ENCODE measurements around the gene LMO7.

LMO7 gene

DNA sequence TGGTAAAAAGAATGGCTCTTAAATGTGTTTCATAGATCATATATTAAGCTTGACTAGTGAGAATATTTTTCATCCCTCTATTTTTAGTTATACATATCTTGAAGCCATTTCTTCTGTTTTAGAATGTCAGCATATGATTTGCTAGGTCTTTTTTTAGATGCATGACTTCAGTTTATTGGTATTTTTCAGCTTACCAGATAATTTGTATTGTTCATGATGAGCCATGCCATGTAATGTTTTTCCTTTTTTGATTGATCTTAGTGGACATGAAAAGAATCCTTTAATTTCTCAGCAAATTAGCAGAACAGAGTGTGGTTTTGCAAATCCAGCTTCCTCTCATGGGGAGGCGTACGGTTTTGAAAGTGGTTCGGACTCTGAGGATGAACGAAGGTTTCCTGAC, 168.5 kb downstream of the LMO7 start:
- no peak for DNase-seq

GRCh38 chr13:75806117-75806516, 170.0 kb downstream of the LMO7 start:
- no peak for DNase-seq

DNA sequence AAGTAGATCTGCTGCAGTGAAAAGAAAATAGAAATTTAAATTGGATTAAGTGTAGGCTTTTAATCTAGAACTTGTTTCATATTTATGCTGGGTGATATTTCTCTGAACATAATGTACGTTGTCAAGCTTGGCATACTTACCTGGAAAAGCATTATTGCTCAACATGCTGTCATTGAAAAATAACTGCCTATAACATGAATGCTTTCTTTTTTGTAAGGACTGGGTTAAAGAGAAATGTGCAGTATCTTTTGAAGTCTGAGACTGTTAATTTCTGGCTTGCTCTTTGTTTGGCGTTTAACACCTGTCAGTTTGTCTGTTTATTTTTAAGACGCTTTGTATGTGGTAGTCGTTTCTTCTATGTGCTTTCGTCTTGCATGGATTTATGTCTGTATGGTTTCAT, 175.2 kb downstream of the LMO7 start:
- no peak for DNase-seq

GRCh38 chr13:75811841-75812240, 175.7 kb downstream of the LMO7 start:
- no peak for DNase-seq

GRCh38 chr13:75812751-75813181, 176.6 kb downstream of the LMO7 start:
- DNase-seq: no peak

DNA sequence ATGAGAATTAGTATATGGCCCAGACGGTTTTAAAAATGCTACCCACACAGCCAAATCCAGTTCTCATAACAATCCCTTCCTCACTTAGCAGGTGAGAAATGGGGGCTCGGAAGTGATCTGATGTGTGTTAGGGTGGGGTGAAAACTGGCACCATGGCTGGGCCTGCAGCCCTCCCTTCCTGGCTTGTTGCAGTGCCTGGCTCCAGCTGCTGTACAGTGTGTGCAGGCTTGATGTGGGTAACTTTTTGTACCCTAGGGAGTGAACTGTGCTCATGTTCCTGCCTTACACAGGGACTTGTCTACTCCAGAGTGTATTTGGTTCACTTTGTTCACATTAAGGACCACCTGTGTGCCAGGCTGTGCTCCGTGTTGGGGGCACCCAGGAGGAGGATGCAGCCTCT, 177.2 kb downstream of the LMO7 start:
- no peak for DNase-seq

DNA sequence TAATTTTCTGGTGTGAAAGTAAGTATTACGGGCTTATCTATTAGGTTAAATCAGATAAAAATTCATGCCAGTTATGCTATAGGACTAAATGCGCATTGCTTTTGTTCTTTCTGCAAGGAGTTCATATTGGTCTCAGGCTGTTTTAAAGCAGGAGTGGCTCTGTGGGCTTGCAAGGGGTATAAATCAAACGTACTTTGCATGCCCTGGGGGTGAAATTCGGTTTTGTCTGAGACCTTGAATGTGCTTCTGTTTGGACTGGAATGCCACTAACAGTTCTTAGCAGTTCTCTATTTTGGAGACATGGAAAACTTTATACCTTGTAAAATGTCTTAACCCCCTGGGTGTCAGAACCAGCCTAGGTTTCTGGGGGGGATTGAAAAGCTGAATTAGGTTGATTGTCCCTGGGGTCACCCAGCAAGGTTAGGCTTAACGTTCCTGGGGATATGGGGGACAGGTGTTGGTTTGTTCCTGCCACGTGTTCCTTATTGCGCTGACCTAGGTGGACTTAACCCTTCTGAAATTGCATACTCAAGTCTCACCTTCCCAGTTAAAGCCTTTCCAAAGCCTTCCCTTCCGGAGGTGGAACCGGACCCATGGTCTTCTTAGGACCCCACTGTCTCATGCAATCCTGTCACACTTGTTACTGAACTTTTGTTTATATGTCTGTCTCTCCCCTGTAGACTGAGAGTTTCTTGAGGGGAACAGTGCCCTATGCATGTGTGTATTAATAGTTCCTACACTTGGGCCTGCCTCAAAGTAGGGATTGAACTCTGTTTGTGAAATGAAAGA, 182.2 kb downstream of the LMO7 start:
- DNase-seq: no peak

GRCh38 chr13:75818968-75819225, 182.8 kb downstream of the LMO7 start:
- no peak for DNase-seq

DNA sequence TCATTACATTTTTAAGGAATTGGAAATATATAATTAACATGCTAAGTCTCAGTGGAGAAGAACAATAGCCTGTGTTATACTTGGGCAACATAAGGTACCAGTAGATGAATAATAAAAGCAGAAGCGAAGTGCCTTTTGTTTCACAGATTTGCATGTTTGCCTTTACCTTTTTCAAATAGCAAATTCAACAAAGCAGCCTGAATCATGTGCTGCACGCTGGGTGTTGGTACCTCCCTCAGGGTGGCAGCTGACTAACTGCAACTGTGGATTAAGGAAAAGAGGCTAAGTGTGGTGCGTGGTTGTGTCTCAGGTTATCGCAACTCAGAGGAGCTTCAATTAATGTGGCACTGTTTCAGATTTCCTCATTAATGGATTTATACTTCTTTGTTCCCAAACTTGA, 189.0 kb downstream of the LMO7 start:
- no peak for DNase-seq

- no peak for DNase-seq
Observed at GRCh38 chr13:75825594-75825993, 189.5 kb downstream of the LMO7 start.

- DNase-seq: no peak
Observed at GRCh38 chr13:75826391-75826790, 190.3 kb downstream of the LMO7 start.

DNA sequence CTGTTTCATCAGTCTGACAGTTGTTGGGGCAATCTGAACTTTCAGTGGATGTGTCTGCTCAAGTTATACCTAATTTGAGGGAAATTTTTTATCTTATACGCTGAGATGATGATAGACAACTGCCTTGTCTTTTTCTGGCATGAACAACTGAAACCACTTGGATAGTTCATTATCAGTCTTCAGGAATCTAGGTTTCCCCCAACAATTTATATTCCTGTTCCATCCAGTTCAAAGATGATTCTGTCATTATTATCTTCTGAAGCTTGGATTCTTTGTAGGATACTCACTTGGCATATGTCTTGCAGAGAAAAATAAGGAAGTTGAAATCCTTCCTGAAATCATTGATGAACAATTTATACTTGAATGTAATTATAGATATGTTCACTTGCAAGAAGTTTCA, 193.7 kb downstream of the LMO7 start:
- DNase-seq: no peak

- no peak for DNase-seq
Observed at GRCh38 chr13:75830842-75831241, 194.7 kb downstream of the LMO7 start.

DNA sequence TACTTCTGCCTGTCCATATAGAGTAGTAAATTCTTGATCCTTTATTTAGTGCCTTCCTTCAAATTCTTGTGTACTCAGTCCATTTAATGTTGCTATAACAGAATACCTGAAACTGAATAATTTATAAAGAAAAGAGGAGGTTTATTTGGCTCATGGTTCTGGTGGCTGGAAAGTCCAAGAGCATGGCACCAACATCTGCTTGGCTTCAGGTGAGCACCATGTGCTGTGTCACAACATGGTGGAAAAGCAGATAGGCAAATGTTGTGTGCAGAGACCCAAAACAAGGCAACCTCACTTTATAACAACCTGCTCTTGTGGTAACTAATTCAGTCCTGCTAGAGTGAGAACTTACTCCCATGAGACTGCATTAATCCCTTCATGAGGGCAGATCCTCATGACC, 195.3 kb downstream of the LMO7 start:
- no peak for DNase-seq

DNA sequence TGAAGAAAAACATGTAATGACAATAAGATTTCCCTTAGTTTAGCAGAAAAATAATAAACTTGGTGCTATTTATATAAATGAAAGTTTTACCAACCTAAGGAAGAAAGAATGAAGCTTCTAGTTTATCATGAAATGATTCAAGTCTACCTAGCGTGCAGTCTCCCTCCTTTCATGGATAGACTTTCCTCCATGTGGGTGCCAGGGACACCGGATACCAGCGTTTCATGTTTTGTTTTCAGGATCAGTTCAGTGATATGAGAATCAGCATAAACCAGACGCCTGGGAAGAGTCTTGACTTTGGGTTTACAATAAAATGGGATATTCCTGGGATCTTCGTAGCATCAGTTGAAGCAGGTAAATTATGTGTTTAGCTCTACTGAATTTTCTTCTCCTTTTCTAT, 196.7 kb downstream of the LMO7 start:
- no peak for DNase-seq

- DNase-seq: peak; percentile 28
Observed at GRCh38 chr13:75836441-75836840, 200.3 kb downstream of the LMO7 start.

GRCh38 chr13:75838366-75839005, 202.4 kb downstream of the LMO7 start:
- DNase-seq: no peak

DNA sequence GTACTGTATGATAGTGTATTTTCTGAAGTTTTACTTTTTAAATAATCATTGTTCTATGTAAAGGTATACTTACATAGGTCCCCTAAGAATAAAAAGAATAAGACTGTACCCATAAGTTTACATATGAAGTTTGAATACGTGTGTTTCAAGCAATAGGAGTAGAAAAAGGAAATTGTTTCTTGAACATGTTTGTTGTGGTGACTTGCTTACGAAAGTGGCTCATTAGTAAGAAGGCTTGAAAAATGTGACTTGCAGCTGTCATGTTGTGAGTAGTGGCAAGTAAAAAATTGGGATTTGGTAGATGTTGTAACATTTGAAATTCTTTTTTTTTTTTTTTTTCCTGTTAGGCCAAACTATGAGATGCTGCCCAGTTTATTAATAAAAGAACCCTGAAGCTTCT, 203.3 kb downstream of the LMO7 start:
- DNase-seq: no peak

- DNase-seq: no peak
Observed at GRCh38 chr13:75841905-75842304, 205.8 kb downstream of the LMO7 start.

DNA sequence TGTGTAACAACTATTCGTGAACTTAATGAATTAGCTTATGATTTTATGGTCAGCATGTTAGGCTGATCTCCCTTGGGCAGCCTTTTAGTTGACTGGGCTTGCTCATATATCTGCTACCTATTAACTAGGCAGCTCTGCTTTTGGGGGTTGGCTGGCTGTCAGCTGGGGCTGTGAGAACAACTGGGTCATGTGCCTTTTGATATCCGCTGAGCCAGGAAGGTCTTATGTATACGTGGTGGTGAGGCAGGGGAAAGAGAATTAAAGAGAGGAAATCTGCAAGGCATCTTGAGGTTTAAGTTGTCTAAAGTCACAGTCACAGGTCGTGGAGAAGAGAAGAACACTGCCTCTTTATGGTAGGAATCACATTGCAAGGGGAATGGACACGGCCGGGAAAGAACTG, 206.9 kb downstream of the LMO7 start:
- no peak for DNase-seq

DNA sequence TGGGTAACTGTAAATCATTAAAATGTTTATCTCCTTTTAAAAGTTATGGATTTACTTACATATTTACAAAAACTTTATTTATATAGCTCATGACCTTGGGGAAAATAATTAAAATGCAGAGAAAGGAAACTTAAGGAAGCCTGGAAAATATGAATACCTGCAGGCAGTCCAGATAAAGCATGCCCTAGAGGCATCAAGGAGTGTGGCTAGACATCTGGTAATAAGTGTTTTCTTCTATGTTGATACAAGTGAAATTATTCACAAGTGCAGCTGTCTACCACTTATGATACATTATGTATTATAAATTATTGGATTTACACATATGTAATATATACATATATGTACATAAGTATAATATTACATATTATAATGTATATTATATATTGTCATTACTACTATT, 207.9 kb downstream of the LMO7 start:
- no peak for DNase-seq

GRCh38 chr13:75847588-75847987, 211.5 kb downstream of the LMO7 start:
- DNase-seq: no peak

DNA sequence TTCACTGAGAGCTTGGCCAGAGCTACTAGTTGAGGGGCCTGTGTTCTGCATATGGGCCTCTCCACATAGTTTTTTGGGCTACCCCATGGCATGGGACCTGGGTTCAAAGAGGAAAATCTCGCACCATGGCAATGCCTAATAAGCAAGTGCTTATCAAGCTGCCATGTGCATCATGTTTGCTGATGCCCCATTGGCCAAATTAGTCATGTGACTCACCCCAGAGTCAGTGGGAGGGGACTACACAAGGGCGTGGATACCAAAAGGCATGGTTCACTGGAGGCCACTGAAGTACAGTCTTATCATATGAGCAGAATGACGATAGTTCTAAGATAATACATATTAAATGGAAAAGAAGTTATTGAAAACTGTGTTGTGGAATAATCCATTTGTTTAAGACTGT, 214.8 kb downstream of the LMO7 start:
- DNase-seq: no peak

- DNase-seq: no peak
Observed at GRCh38 chr13:75855216-75855615, 219.1 kb downstream of the LMO7 start.

DNA sequence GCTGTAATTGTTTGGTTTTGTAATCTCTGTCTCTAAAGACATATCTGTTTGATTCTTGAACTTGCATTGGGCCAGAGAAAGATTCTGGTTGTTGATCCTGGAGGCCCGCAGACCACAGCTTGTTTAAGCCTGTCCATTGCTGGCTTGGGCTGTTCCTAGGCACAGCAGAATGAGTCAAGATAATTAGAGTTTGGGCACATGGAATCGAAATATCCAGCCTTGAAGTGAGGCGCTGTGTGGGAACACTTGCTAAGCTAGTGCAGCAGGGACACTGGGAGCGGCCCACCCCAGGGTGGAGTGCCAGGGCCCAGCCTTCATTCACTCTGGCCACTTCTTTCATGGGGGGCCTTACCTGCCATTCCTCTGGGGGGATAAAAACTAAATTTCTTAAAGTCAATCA, 219.7 kb downstream of the LMO7 start:
- DNase-seq: no peak

Data from NCI-H2029 treated with DMSO at 0.1 percent for 48 hours (cell line).